H1 (cell line): ENCODE measurements around the gene BAZ2B. TPM values are rescaled to one million over a fixed set of nuclear protein-coding genes. Genes with fewer than 3 reads are reported as not detected.

Experiments
- RNF2 ChIP-seq: fragments of 200-900, 300-1000 bp; sonication (generic); IDR thresholded peaks from 2 replicates; pipeline ENCODE4 v1.7.1; 2016; ENCODE audit warnings: borderline replicate concordance, low read depth, mild to moderate bottlenecking, antibody characterized with exemption, low read length; ENCODE audit not compliant: poor library complexity, severe bottlenecking; ENCODE audit errors: missing control alignments
- polyA plus RNA-seq, 7 experiments: library from polyadenylated mRNA; depleted of rRNA in 3 of 7; stranded (reverse) in 5 of 7; unstranded in 2 of 7; fragments of >200 nt in 5 of 7; fragments of 200-250 nt in 2 of 7; gene quantifications; 1 replicate in 5 of 7; 2 replicates in 1 of 7; 4 replicates in 1 of 7; pipeline versions ENCODE4 v1.2.1 to v1.2.3, GENCODE V29; 2011 to 2013; ENCODE audit warnings: missing spikeins in 2 of 7, mixed read lengths in 2 of 7
- total RNA-seq: library from RNA; stranded (reverse); fragmentation: NEBNext Ultra II Directional; extraction: Animal tissue kit (Norgen Biotek cat#: 25700); gene quantifications from 2 replicates; pipeline ENCODE4 v1.2.1, GENCODE V29; 2021

BAZ2B gene
- total and polyA plus RNA-seq, 2 of the 8 experiments (the other 6 are each of a cell fraction or from before 2014, with no cell fraction given) = 15.2 to 46.3 TPM

- no peak for TF ChIP-seq RNF2
- TF ChIP-seq, all 59 proteins: peak for 0
Observed at GRCh38 chr2:159283529-159283928, 332.8 kb downstream of the BAZ2B start (continued).
